ENCODE data around the gene BEND7. TPM values are rescaled to one million over a fixed set of nuclear protein-coding genes. Genes with fewer than 3 reads are reported as not detected.

BEND7 gene
- total and polyA plus RNA-seq, 2 of the 8 experiments (the other 6 are each of a cell fraction or from before 2014, with no cell fraction given): 1.9 to 8.2 TPM

DNA sequence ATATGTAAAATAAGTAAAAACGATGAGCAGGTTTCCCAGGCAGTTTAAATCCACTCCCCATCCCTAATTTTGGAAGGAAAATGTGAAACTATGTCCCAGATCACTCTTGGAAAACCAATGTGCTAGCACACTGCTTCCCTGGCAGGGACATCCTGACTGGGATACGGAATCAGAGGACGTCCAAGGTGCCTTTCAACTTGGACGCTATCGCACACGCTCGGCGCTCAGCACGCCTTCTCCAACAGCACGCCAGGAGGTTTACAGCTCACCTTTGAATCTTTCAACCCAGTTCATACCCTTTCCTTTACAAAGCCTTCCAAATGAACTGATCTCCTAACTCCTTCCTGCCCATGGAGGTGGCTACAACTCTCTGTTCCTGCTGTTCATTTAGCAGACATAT, 47.1 kb downstream of the BEND7 start (continued):
- TF ChIP-seq, protein P1, sequence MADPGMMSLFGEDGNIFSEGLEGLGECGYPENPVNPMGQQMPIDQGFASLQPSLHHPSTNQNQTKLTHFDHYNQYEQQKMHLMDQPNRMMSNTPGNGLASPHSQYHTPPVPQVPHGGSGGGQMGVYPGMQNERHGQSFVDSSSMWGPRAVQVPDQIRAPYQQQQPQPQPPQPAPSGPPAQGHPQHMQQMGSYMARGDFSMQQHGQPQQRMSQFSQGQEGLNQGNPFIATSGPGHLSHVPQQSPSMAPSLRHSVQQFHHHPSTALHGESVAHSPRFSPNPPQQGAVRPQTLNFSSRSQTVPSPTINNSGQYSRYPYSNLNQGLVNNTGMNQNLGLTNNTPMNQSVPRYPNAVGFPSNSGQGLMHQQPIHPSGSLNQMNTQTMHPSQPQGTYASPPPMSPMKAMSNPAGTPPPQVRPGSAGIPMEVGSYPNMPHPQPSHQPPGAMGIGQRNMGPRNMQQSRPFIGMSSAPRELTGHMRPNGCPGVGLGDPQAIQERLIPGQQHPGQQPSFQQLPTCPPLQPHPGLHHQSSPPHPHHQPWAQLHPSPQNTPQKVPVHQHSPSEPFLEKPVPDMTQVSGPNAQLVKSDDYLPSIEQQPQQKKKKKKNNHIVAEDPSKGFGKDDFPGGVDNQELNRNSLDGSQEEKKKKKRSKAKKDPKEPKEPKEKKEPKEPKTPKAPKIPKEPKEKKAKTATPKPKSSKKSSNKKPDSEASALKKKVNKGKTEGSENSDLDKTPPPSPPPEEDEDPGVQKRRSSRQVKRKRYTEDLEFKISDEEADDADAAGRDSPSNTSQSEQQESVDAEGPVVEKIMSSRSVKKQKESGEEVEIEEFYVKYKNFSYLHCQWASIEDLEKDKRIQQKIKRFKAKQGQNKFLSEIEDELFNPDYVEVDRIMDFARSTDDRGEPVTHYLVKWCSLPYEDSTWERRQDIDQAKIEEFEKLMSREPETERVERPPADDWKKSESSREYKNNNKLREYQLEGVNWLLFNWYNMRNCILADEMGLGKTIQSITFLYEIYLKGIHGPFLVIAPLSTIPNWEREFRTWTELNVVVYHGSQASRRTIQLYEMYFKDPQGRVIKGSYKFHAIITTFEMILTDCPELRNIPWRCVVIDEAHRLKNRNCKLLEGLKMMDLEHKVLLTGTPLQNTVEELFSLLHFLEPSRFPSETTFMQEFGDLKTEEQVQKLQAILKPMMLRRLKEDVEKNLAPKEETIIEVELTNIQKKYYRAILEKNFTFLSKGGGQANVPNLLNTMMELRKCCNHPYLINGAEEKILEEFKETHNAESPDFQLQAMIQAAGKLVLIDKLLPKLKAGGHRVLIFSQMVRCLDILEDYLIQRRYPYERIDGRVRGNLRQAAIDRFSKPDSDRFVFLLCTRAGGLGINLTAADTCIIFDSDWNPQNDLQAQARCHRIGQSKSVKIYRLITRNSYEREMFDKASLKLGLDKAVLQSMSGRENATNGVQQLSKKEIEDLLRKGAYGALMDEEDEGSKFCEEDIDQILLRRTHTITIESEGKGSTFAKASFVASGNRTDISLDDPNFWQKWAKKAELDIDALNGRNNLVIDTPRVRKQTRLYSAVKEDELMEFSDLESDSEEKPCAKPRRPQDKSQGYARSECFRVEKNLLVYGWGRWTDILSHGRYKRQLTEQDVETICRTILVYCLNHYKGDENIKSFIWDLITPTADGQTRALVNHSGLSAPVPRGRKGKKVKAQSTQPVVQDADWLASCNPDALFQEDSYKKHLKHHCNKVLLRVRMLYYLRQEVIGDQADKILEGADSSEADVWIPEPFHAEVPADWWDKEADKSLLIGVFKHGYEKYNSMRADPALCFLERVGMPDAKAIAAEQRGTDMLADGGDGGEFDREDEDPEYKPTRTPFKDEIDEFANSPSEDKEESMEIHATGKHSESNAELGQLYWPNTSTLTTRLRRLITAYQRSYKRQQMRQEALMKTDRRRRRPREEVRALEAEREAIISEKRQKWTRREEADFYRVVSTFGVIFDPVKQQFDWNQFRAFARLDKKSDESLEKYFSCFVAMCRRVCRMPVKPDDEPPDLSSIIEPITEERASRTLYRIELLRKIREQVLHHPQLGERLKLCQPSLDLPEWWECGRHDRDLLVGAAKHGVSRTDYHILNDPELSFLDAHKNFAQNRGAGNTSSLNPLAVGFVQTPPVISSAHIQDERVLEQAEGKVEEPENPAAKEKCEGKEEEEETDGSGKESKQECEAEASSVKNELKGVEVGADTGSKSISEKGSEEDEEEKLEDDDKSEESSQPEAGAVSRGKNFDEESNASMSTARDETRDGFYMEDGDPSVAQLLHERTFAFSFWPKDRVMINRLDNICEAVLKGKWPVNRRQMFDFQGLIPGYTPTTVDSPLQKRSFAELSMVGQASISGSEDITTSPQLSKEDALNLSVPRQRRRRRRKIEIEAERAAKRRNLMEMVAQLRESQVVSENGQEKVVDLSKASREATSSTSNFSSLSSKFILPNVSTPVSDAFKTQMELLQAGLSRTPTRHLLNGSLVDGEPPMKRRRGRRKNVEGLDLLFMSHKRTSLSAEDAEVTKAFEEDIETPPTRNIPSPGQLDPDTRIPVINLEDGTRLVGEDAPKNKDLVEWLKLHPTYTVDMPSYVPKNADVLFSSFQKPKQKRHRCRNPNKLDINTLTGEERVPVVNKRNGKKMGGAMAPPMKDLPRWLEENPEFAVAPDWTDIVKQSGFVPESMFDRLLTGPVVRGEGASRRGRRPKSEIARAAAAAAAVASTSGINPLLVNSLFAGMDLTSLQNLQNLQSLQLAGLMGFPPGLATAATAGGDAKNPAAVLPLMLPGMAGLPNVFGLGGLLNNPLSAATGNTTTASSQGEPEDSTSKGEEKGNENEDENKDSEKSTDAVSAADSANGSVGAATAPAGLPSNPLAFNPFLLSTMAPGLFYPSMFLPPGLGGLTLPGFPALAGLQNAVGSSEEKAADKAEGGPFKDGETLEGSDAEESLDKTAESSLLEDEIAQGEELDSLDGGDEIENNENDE (IDR thresholded peaks at IDR 0.05; ENCODE audit: insufficient replicate concordance, low read length): no peak
- TF ChIP-seq NANOG (IDR thresholded peaks at IDR 0.05; ENCODE audit: insufficient read depth, low read depth, low read length, poor library complexity, severe bottlenecking) (no peak), SP1 (IDR thresholded peaks at IDR 0.05; ENCODE audit: low read depth, low read length) (no peak), SP4 (IDR thresholded peaks at IDR 0.05; ENCODE audit: low read length) (no peak), EP300 (IDR thresholded peaks at IDR 0.05; ENCODE audit: borderline replicate concordance in 1 of 2, low read depth in 2 of 2, low read length in 2 of 2) (no peak), NRF1 (IDR thresholded peaks at IDR 0.05; ENCODE audit: low read depth, low read length) (no peak), GTF2F1 (IDR thresholded peaks at IDR 0.05; ENCODE audit: borderline replicate concordance, low read depth, low read length) (no peak)
